HG02973 (cell line): Measurements from ENCODE around the gene GALNT1.
"Not testable (repeated sequence)": the region's sequence is repeated elsewhere in the genome, so short reads cannot be mapped to it uniquely, and the experiment has no call there.

Experiments
- ATAC-seq: cut with Tn5 transposase; IDR thresholded peaks from one replicate; pipeline ENCODE4 v1.9.1; 2021; ENCODE audit warnings: moderate library complexity; ENCODE audit not compliant: unreplicated experiment

Gene GALNT1

DNA sequence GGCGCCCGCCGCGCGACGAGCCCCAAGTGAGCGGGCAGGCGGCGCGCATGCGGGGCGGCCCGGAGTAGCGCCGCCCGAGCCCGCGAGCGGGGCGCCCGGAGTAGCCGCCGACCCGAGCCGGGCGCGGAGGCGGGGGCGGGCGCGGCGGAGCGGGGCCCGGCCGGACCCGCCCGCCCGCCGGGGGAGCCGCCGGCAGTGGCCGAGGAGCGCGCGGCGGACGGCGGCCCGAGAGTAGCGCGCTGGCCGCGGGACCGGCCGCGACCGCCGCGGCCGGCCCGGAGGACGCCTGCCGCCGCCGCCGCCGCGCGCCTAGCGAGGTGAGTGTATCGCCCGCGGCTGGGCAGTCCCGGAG lies at the start of gene GALNT1:
TSS of gene GALNT1 (plus strand) at position 195 of the 352 bp plus-strand sequence. CDS start 72,923 bp downstream, outside the sequence.
- ATAC-seq, result no peak

GRCh38 chr18:35533916-35534405 lies 47.6 kb upstream of the GALNT1 start:
- no peak for ATAC-seq

- ATAC-seq, result no peak
These were observed 46.2 kb upstream of the GALNT1 start for GRCh38 chr18:35535297-35535696.

DNA sequence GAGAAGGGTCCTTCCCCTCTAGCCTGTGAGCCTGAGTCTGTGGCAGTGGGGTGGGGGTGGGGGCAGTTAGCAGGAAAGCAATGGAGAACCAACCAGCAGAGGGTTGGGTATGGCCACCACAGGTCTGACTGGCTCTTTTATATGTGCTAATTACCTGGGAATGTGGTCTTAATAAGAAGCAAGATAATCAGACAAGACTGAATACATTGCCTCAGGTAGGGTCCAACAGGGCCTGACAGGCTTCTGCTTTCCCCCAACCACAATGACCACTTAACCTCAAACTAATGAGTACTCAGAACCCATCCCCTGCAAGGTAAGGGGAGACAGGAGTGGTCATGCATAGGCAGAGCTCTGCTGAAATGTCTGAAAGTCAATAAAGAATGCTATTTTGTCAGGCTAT lies 39.2 kb upstream of the GALNT1 start:
- ATAC-seq, result no peak

- no peak for ATAC-seq
These were observed 34.4 kb upstream of the GALNT1 start for GRCh38 chr18:35547008-35547605.

- no peak for ATAC-seq
These were observed 32.0 kb upstream of the GALNT1 start for GRCh38 chr18:35549564-35549963.

GRCh38 chr18:35553300-35553699 lies 28.2 kb upstream of the GALNT1 start:
- ATAC-seq, result no peak

DNA sequence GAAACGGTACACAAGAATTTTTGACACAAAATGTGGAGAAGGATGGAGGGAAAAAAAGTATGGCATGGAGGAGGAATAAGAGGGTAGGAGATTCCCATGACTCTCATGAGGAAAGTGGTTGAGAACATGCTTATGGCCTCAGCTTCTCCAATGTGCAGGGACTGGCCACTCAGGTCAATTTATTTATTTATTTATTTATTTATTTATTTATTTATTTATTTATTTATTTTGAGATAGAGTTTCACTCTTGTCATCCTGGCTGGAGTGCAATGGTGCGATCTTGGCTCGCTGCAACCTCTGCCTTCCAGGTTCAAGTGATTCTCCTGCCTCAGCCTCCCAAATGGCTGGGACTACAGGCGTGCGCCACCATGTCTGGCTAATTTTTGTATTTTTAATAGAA lies 26.0 kb upstream of the GALNT1 start:
- not testable (repeated sequence) for ATAC-seq

DNA sequence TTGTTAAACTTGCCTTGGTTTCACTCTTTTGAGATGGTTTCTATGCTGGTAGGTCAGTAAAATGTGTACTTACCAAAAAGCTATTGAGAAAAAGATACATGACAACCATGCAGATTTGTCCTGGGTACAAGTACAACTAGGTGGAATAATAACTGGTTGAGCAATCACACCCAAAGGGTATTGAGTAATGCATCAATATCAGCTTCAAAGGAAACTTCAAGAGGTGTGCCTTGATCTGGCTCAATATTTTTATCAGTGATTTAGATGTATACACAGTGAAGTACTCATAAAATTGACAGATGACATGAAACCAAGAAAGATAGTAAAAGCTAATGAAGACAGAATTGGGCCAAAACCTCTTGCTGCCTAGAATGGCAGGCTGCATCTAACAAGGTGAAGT lies 21.7 kb upstream of the GALNT1 start:
- ATAC-seq, result no peak

- ATAC-seq, result peak; percentile 80
These were observed 16.6 kb upstream of the GALNT1 start for GRCh38 chr18:35564795-35565453.

GRCh38 chr18:35566019-35566418 lies 15.5 kb upstream of the GALNT1 start:
- ATAC-seq, result no peak

- no peak for ATAC-seq
These were observed 11.4 kb upstream of the GALNT1 start for GRCh38 chr18:35570182-35570581.

DNA sequence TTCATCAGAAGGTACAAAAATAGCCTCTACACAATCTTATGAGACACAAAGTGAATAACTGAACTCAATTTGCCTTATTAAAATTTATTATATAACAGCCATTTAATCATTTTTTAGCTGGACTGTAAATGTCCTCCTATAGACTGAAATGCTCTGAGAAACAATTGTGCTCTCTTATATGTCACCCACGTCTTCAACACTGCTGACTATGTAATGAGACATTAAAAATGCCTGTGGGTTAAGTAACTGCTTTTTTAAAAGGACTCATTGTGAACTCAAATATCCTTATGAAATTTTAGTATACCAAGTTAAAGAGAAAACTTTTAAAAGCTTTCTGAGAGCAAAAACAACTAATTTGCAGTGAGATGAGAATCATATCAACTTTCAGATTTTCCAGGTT lies 10.4 kb upstream of the GALNT1 start:
- no peak for ATAC-seq

GRCh38 chr18:35572644-35573043 lies 8.9 kb upstream of the GALNT1 start:
- ATAC-seq, result no peak

- peak; percentile 33 for ATAC-seq
These were observed 8.0 kb upstream of the GALNT1 start for GRCh38 chr18:35573531-35573930.

DNA sequence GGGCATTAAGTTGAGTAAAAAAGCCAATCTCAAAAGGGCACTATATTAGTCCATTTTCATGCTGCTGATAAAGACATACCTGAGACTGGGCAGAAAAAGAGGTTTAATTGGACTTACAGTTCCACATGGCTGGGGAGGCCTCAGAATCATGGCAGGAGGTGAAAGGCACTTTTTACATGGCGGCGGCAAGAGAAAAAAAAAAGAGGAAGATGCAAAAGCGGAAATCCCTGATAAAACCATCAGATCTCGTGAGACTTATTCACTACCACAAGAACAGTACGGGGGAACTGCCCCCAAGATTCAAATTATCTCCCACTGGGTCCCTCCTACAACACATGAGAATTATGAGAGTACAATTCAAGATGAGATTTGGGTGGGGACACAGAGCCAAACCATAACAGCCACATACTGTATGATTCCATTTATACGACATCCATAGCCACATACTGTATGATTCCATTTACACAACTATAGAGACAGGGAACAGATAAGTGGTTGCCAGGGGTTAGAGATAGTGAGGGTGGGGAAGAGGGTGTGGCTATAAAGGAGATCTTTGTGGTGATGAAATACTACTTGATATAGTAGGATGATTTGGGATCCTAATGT lies 5.2 kb upstream of the GALNT1 start:
- ATAC-seq, result not testable (repeated sequence)

DNA sequence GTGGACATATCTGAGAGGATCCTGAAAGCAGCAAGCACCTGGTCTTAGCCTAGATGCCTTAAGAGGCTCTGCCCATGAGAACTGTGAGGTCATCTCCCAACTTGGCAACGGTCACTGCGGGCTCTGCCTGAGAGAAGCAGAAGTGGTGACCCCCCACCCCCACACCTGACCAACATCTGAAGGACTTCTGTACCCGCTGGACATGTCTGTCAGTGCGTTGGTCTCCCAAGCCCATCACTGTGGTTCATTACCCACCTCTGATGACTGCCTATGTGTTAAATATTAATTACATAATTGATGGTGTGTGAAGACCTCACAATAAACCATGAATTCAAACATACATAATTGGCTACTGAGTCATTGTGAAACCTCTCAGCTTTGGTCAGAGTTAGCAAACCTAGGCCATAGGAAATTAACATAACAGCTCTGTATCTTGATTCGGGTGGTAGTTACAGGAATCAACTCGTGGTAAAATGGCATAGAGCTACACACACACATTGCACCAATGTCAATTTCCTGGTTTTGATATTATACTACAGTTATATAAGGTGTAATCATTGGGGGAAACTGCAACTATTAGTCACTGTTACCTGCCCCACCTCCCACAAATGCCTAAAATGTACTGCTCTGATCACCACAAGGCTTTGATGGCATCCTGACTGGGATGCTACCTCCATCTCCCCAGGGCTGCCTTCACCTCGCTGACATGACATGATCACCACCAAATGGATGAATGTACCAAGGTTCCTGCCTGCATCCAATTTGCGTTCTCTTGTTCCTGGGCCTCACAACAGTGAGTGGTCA lies 4.3 kb upstream of the GALNT1 start:
- ATAC-seq, result peak; percentile 46

- ATAC-seq, result no peak
These were observed 3.1 kb upstream of the GALNT1 start for GRCh38 chr18:35578481-35578880.

GRCh38 chr18:35578936-35579335 lies 2.6 kb upstream of the GALNT1 start:
- no peak for ATAC-seq

GRCh38 chr18:35580701-35581539 lies 620 bp upstream of the GALNT1 start:
- peak; percentile 37 for ATAC-seq
